PC-3 (cell line): ENCODE results near the gene KRTAP12-3.

Source experiments
- CTCF ChIP-seq: fragments of 300-600 bp; sonication (generic); conservative IDR thresholded peaks from 2 replicates; pipeline ENCODE4 v1.5.1; 2017; ENCODE audit warnings: antibody characterized with exemption, low read depth, mild to moderate bottlenecking, low read length
- EZH2 ChIP-seq: fragments of 300-600 bp; sonication (generic); IDR thresholded peaks from one replicate; pipeline ENCODE4 v1.6.1; 2017; ENCODE audit warnings: antibody characterized with exemption, mild to moderate bottlenecking, low read length; ENCODE audit not compliant: unreplicated experiment
- EZH2phosphoT487 ChIP-seq: fragments of 300-600 bp; sonication (generic); IDR thresholded peaks from 2 replicates; pipeline ENCODE4 v1.6.1; 2018; ENCODE audit warnings: mild to moderate bottlenecking, antibody characterized with exemption, low read length, borderline replicate concordance

- TF ChIP-seq CTCF (no peak), EZH2phosphoT487 (no peak), EZH2 (no peak)
Observed at GRCh38 chr21:44658913-44659595, 1.3 kb downstream of the KRTAP12-3 start.
